ENCODE results near the gene IPO4. TPM values are rescaled to one million over a fixed set of nuclear protein-coding genes. Genes with fewer than 3 reads are reported as not detected.
A peak's percentile ranks its signal among the peaks of the same experiment; 100 is the strongest.

IPO4 gene, protein sequence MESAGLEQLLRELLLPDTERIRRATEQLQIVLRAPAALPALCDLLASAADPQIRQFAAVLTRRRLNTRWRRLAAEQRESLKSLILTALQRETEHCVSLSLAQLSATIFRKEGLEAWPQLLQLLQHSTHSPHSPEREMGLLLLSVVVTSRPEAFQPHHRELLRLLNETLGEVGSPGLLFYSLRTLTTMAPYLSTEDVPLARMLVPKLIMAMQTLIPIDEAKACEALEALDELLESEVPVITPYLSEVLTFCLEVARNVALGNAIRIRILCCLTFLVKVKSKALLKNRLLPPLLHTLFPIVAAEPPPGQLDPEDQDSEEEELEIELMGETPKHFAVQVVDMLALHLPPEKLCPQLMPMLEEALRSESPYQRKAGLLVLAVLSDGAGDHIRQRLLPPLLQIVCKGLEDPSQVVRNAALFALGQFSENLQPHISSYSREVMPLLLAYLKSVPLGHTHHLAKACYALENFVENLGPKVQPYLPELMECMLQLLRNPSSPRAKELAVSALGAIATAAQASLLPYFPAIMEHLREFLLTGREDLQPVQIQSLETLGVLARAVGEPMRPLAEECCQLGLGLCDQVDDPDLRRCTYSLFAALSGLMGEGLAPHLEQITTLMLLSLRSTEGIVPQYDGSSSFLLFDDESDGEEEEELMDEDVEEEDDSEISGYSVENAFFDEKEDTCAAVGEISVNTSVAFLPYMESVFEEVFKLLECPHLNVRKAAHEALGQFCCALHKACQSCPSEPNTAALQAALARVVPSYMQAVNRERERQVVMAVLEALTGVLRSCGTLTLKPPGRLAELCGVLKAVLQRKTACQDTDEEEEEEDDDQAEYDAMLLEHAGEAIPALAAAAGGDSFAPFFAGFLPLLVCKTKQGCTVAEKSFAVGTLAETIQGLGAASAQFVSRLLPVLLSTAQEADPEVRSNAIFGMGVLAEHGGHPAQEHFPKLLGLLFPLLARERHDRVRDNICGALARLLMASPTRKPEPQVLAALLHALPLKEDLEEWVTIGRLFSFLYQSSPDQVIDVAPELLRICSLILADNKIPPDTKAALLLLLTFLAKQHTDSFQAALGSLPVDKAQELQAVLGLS
- total RNA-seq: 10 to 100 TPM; 56.3 to 67.4 TPM
- polyA plus RNA-seq (2013, experiment 1 of 2): 30.3 TPM
- 28.8 TPM for polyA plus RNA-seq (2013, experiment 2 of 2)
- long read RNA-seq, experiment 1, partial matches to known transcripts: 2 of 9 reads
- long read RNA-seq, experiment 1, other reads (novel, unspliced or antisense): 4 of 9 reads
- long read RNA-seq, experiment 2, transcript IPO4-201 (30 exons, 3,646 nt): major isoform, 43 of 56 reads
- long read RNA-seq, experiment 2, partial matches to known transcripts: 4 of 56 reads
- long read RNA-seq, experiment 2, other reads (novel, unspliced or antisense): 9 of 56 reads
- long read RNA-seq, experiment 3, transcript IPO4-201 (30 exons, 3,646 nt): major isoform, 235 of 296 reads
- long read RNA-seq, experiment 3, partial matches to known transcripts: 17 of 296 reads
- long read RNA-seq, experiment 3, other reads (novel, unspliced or antisense): 44 of 296 reads
- long read RNA-seq, experiment 4, partial matches to known transcripts: 0 of 1 reads
- long read RNA-seq, experiment 4, other reads (novel, unspliced or antisense): 0 of 1 reads

DNA sequence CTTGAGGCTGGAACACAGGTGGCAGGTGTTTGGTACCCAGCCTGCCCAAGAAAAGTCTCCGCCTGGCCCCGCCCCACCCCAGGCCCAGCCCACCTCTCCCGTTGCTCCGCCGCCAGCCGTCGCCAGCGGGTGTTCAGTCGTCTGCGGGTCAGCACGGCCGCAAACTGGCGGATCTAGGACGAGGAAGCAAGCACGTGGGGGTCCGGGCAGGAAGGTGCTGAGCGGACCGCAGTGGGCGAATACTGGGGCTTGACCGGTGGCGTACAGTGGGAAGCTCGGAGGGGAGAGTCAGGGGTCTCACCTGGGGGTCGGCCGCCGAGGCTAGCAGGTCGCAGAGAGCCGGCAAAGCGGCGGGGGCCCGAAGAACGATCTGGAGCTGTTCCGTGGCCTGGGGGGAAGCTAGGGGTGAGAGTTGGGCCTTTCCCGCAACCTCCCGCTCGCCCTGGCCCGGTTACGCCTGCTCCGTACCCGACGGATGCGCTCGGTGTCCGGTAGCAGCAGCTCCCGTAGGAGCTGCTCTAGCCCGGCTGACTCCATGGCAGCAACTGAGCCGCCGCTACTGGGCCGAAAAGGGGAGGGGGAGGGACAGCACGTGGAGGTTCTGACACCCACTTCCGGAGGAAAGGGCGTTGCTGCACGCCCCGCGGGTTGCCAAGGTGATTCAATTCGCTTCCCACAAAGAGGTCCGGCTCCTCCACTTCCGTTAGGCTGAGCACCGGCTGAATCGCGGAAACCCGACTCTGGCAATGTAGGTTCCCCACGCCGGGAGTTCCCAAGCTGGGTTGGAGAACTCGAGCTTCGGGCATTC lies at the start of gene IPO4:
Gene IPO4 (minus strand): TSS at position 566 of the 808 bp plus-strand sequence. CDS start 29 bp downstream, at position 537.
- Histone ChIP-seq H3K4me3 (ENCODE audit: low read length) (peak within 1 kb of the TSS; percentile 89), H3K27me3 (ENCODE audit: control insufficient read depth, insufficient read depth, low read length, poor library complexity, severe bottlenecking) (no peaks in the 10 kb centered on the region), H3K9ac (ENCODE audit: extremely low read depth, low read length, poor library complexity, severe bottlenecking) (peak within 1 kb of the TSS; percentile 74), H3K4me1 (ENCODE audit: control insufficient read depth, insufficient read depth, low read length) (no peaks in the 10 kb centered on the region), H3K9me3 (ENCODE audit: control insufficient read depth, low read length) (no peaks in the 10 kb centered on the region), H3K27ac (ENCODE audit: low read depth, low read length) (peak within 1 kb of the TSS; percentile 63), H3K36me3 (ENCODE audit: control insufficient read depth, insufficient read depth, low read length) (peaks cover 72% of the 10 kb centered on the region)
- H3K4me1 Mint-ChIP-seq: peaks cover 6% of the 10 kb centered on the region
- no peaks in the 10 kb centered on the region for H3K27me3 Mint-ChIP-seq (ENCODE audit: insufficient read depth)
- TF ChIP-seq, protein P1, sequence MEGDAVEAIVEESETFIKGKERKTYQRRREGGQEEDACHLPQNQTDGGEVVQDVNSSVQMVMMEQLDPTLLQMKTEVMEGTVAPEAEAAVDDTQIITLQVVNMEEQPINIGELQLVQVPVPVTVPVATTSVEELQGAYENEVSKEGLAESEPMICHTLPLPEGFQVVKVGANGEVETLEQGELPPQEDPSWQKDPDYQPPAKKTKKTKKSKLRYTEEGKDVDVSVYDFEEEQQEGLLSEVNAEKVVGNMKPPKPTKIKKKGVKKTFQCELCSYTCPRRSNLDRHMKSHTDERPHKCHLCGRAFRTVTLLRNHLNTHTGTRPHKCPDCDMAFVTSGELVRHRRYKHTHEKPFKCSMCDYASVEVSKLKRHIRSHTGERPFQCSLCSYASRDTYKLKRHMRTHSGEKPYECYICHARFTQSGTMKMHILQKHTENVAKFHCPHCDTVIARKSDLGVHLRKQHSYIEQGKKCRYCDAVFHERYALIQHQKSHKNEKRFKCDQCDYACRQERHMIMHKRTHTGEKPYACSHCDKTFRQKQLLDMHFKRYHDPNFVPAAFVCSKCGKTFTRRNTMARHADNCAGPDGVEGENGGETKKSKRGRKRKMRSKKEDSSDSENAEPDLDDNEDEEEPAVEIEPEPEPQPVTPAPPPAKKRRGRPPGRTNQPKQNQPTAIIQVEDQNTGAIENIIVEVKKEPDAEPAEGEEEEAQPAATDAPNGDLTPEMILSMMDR (conservative IDR thresholded peaks at IDR 0.05): no peak
- H3K4me3 Mint-ChIP-seq: peak within 1 kb of the TSS; percentile 89
- H3K36me3 Mint-ChIP-seq (ENCODE audit: low read depth): peaks cover 52% of the 10 kb centered on the region
- H3K27ac Mint-ChIP-seq: peak within 1 kb of the TSS; percentile 91
- 0 to 1% methylated on average over 27 to 65 of the region's 65 CpGs for WGBS, 2 experiments (ENCODE audit: insufficient coverage in 1 of 2, insufficient read length in 1 of 2)
- peak; percentile 99 for DNase-seq
- no peaks in the 10 kb centered on the region for H3K9me3 Mint-ChIP-seq

- Histone ChIP-seq H3K27ac (ENCODE audit: low read depth, low read length) (no peak overlapping the region), H3K4me1 (ENCODE audit: control insufficient read depth, insufficient read depth, low read length) (peaks cover 7% of the 10 kb centered on the region), H3K36me3 (ENCODE audit: control insufficient read depth, insufficient read depth, low read length) (peaks cover 59% of the 10 kb centered on the region), H3K9ac (ENCODE audit: extremely low read depth, low read length, poor library complexity, severe bottlenecking) (no peak overlapping the region), H3K9me3 (ENCODE audit: control insufficient read depth, low read length) (no peaks in the 10 kb centered on the region), H3K4me3 (ENCODE audit: low read length) (no peak overlapping the region), H3K27me3 (ENCODE audit: control insufficient read depth, insufficient read depth, low read length, poor library complexity, severe bottlenecking) (no peaks in the 10 kb centered on the region)
- H3K27me3 Mint-ChIP-seq (ENCODE audit: insufficient read depth): no peaks in the 10 kb centered on the region
- H3K9me3 Mint-ChIP-seq: no peaks in the 10 kb centered on the region
- H3K27ac Mint-ChIP-seq: no peak overlapping the region
- H3K4me3 Mint-ChIP-seq: no peak overlapping the region
- 86 to 100% methylated on average over 2 to 5 of the region's 5 CpGs for WGBS, 2 experiments (ENCODE audit: insufficient coverage in 1 of 2, insufficient read length in 1 of 2)
- TF ChIP-seq, protein P1 (conservative IDR thresholded peaks at IDR 0.05): no peak
- DNase-seq: peak; percentile 18
- H3K4me1 Mint-ChIP-seq: peaks cover 7% of the 10 kb centered on the region
- H3K36me3 Mint-ChIP-seq (ENCODE audit: low read depth): peaks cover 53% of the 10 kb centered on the region
Measured at GRCh38 chr14:24238123-24238522, 49.5 kb upstream of the IPO4 start.

All from endodermal cell (in vitro differentiated cells).